ENCODE results near the gene TOPBP1. TPM values are rescaled to one million over a fixed set of nuclear protein-coding genes. Genes with fewer than 3 reads are reported as not detected.

TOPBP1 gene
- 16.2 and 19.8 TPM in 2 replicates for total RNA-seq

DNA sequence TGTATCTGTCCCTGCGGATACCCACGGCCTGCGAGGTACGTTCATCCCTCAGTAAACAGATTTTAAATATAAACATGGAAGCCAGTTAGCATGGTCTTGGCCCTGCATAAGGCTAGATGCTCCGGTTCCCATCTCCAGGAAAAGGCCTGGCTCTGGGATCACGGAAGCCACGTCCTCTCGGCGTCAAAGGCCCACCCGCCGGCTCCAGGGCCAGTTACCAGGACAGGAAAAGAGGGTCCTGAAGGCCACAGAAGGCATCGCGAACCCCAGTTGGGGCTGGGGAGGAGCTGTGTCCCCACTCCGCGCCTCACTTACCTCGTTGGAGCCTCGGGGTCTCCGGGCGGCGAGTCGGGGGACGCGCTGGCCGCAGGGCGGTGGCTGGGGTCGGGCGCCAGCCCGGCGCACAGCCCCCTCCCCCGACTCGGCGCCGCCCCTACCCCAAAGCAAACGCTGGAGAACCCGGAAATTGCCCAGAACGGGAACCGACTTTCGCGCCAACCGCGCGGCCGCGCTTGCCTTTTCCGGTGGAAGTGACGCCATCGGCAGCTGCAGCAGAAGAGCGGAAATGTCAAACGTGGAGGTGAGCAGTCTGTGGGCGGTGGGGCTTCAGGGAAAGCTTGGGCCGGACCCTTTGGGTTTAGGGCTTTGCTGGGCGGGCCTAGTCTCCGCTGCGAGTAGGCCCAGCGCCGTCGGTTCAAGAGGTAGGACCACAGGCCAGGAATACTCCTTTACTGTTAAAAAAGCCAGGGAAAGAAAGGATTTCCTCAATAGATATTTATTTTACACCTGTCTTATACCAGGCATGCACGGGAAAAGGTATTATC, at the start of gene TOPBP1:
TSS of gene TOPBP1 (minus strand) at position 488 of the 824 bp plus-strand sequence. CDS start 814 bp downstream, outside the sequence.

DNA sequence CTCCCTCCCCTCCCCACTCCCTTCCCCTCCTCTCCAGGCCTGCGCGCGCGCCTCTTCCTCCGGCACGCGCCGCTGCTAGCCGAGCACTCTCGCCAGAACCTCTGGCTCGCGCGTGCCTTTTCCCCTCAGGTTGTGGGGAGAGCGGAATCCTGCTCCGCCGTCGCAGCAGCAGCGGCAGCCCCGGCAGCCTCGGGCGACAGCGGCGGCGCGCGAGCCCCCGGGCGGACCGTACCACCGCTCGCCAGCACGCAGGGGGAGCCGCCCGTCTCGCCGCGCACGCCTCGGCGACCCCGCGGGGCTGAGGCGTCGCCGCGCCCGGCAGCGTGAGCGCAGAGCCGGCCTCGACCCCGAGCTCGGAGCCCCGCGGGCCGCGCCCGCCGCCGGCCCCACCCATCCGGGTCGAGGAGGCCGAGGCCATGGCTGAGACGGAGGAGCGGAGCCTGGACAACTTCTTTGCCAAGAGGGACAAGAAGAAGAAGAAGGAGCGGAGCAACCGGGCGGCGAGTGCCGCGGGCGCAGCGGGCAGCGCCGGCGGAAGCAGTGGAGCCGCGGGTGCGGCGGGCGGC, 88.0 kb downstream of the TOPBP1 start, which contains the start of gene CDV3:
TSS of gene CDV3 (plus strand) at position 58 of the 566 bp plus-strand sequence. CDS start at position 417, 359 bp downstream.

Other genes with a start within 250 kb of the TOPBP1 start
- 189 and 238 TPM in 2 replicates for gene CDV3, start 88.3 kb downstream of the TOPBP1 start, total RNA-seq
- gene TF, start 84.5 kb upstream of the TOPBP1 start, total RNA-seq: under 0.01 TPM in 2 replicates
- 59.9 and 76.4 TPM in 2 replicates for gene SRPRB, start 143.9 kb upstream of the TOPBP1 start, total RNA-seq
- gene RAB6B, start 233.9 kb upstream of the TOPBP1 start, total RNA-seq: under 0.01 and 0.96 TPM in 2 replicates

Data from tracheal epithelial cell (primary cell).